Astrocyte (in vitro differentiated cells and primary cell): Measurements from ENCODE around the gene SCN10A. TPM values are rescaled to one million over a fixed set of nuclear protein-coding genes. Genes with fewer than 3 reads are reported as not detected.

ENCODE experiments used
- DNase-seq: peaks from one replicate; pipeline ENCODE4 v3.0.0-alpha.2; 2010; ENCODE audit warnings: low read depth
- FAIRE-seq: peaks from 2 replicates; lab custom pipeline; 2011; peaks lifted over from hg19 to GRCh38; lab: Jason Lieb, UNC
- H2AFZ ChIP-seq: 2 replicates; pipeline ENCODE4 v1.6.0; 2012; ENCODE audit warnings: low read depth, low read length, inconsistent platforms
- H3K27ac ChIP-seq: 2 replicates; pipeline ENCODE4 v1.5.1; 2011; ENCODE audit warnings: low read depth, low read length, inconsistent platforms
- H3K27me3 ChIP-seq: 2 replicates; pipeline ENCODE4 v1.6.0; 2011; ENCODE audit warnings: low read length, inconsistent platforms; ENCODE audit not compliant: insufficient read depth
- H3K36me3 ChIP-seq: 2 replicates; pipeline ENCODE4 v1.5.1; 2011; ENCODE audit warnings: low read length, inconsistent platforms; ENCODE audit not compliant: insufficient read depth
- H3K4me1 ChIP-seq: 2 replicates; pipeline ENCODE4 v1.5.1; 2011; ENCODE audit warnings: low read length, inconsistent platforms; ENCODE audit not compliant: insufficient read depth
- H3K4me2 ChIP-seq: 2 replicates; pipeline ENCODE4 v1.6.0; 2012; ENCODE audit warnings: low read length, inconsistent platforms
- H3K4me3 ChIP-seq: 2 replicates; pipeline ENCODE4 v1.5.1; 2011; ENCODE audit warnings: low read depth, mild to moderate bottlenecking, low read length, inconsistent platforms; ENCODE audit not compliant: insufficient read depth
- H3K79me2 ChIP-seq: 2 replicates; pipeline ENCODE4 v1.6.0; 2012; ENCODE audit warnings: mild to moderate bottlenecking, low read length, inconsistent platforms; ENCODE audit not compliant: insufficient read depth
- H3K9ac ChIP-seq: 2 replicates; pipeline ENCODE4 v1.6.0; 2012; ENCODE audit warnings: mild to moderate bottlenecking, low read length, inconsistent platforms
- H3K9me3 ChIP-seq: 2 replicates; pipeline ENCODE4 v1.5.1; 2012; ENCODE audit warnings: low read depth, mild to moderate bottlenecking, low read length, inconsistent platforms; ENCODE audit not compliant: insufficient read depth
- H4K20me1 ChIP-seq: 2 replicates; pipeline ENCODE4 v1.6.0; 2012; ENCODE audit warnings: low read length, inconsistent platforms; ENCODE audit not compliant: insufficient read depth
- H3K27ac Mint-ChIP-seq: one replicate; pipeline ENCODE4 v1.8.0; 2021; ENCODE audit warnings: mild to moderate bottlenecking, mixed read lengths; ENCODE audit not compliant: unreplicated experiment
- H3K27me3 Mint-ChIP-seq: one replicate; pipeline ENCODE4 v1.8.0; 2021; ENCODE audit warnings: low read depth, mixed read lengths; ENCODE audit not compliant: unreplicated experiment
- H3K36me3 Mint-ChIP-seq: one replicate; pipeline ENCODE4 v1.8.0; 2021; ENCODE audit warnings: low read depth, mixed read lengths; ENCODE audit not compliant: unreplicated experiment
- H3K4me1 Mint-ChIP-seq: one replicate; pipeline ENCODE4 v1.8.0; 2021; ENCODE audit warnings: low read depth, mixed read lengths; ENCODE audit not compliant: unreplicated experiment
- H3K4me3 Mint-ChIP-seq: one replicate; pipeline ENCODE4 v1.8.0; 2021; ENCODE audit warnings: mild to moderate bottlenecking, moderate library complexity, mixed read lengths; ENCODE audit not compliant: unreplicated experiment
- H3K9me3 Mint-ChIP-seq: one replicate; pipeline ENCODE4 v1.8.0; 2021; ENCODE audit warnings: mild to moderate bottlenecking, mixed read lengths; ENCODE audit not compliant: unreplicated experiment
- CTCF ChIP-seq: IDR thresholded peaks from 2 replicates; pipeline ENCODE4 v1.5.1; 2011; ENCODE audit warnings: low read depth, mild to moderate bottlenecking, inconsistent platforms, low read length, moderate library complexity; ENCODE audit not compliant: insufficient read depth
- EZH2 ChIP-seq: IDR thresholded peaks from 2 replicates; pipeline ENCODE4 v1.6.1; 2012; ENCODE audit warnings: mild to moderate bottlenecking, low read length, inconsistent platforms; ENCODE audit not compliant: insufficient read depth
- total RNA-seq: library from RNA; stranded (reverse); gene quantifications from 2 replicates; pipeline ENCODE4 v1.2.1, GENCODE V29; 2021

SCN10A gene
- total RNA-seq, 1 donor from 2014 or later: not detected

- Histone ChIP-seq H3K79me2 (no peaks in the 10 kb centered on the region), H3K36me3 (no peaks in the 10 kb centered on the region), H3K4me1 (no peaks in the 10 kb centered on the region), H3K9ac (no peak overlapping the region), H4K20me1 (no peaks in the 10 kb centered on the region), H3K27me3 (no peaks in the 10 kb centered on the region), H3K9me3 (no peaks in the 10 kb centered on the region), H3K27ac (no peak overlapping the region), H2AFZ (no peak overlapping the region), H3K4me3 (no peak overlapping the region), H3K4me2 (no peak overlapping the region)
- DNase-seq: no peak
- Mint-ChIP-seq H3K36me3 (no peaks in the 10 kb centered on the region), H3K27me3 (peaks cover 2% of the 10 kb centered on the region), H3K4me1 (no peaks in the 10 kb centered on the region), H3K9me3 (peaks cover 4% of the 10 kb centered on the region), H3K27ac (no peak overlapping the region), H3K4me3 (no peak overlapping the region)
- FAIRE-seq: no peak
- TF ChIP-seq CTCF (no peak), EZH2 (no peak)
These were observed 125.8 kb downstream of the SCN10A start for GRCh38 chr3:38690185-38690584.

DNA sequence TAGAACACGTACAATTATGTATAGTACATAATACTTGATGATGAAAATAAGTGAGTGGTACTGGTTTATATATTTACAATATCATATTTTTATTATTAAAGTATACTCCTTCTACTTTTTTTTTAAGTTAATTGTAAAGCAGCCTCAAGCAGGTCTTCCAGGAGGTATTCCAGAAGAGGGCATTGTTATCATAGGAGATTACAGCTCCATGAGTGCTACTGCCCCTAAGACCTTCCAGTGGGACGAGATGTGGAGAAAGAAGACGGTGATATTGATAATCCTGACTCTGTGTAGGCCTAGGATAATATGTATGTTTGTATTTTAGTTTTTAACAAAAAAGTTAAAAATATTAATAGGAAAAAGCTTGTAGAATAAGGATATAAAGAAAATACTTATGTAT lies 126.2 kb downstream of the SCN10A start:
- Histone ChIP-seq H3K36me3 (no peaks in the 10 kb centered on the region), H3K27ac (no peak overlapping the region), H3K79me2 (no peaks in the 10 kb centered on the region), H3K4me1 (no peaks in the 10 kb centered on the region), H3K9me3 (no peaks in the 10 kb centered on the region), H3K27me3 (no peaks in the 10 kb centered on the region), H4K20me1 (no peaks in the 10 kb centered on the region), H2AFZ (no peak overlapping the region), H3K9ac (no peak overlapping the region), H3K4me3 (no peak overlapping the region), H3K4me2 (no peak overlapping the region)
- TF ChIP-seq EZH2: no peak
- H3K4me1 Mint-ChIP-seq: no peaks in the 10 kb centered on the region
- no peak overlapping the region for H3K4me3 Mint-ChIP-seq
- H3K27me3 Mint-ChIP-seq: peaks cover 2% of the 10 kb centered on the region
- no peaks in the 10 kb centered on the region for H3K36me3 Mint-ChIP-seq
- DNase-seq: no peak
- FAIRE-seq: no peak
- H3K9me3 Mint-ChIP-seq: peaks cover 4% of the 10 kb centered on the region
- H3K27ac Mint-ChIP-seq: no peak overlapping the region

- no peak for TF ChIP-seq EZH2
- no peak for TF ChIP-seq CTCF
- H3K4me1 Mint-ChIP-seq: no peaks in the 10 kb centered on the region
These were observed 126.7 kb downstream of the SCN10A start for GRCh38 chr3:38689346-38689745.

More at GRCh38 chr3:38689346-38689745, 126.7 kb downstream of the SCN10A start:
- peaks cover 4% of the 10 kb centered on the region for H3K9me3 Mint-ChIP-seq
- H3K27me3 Mint-ChIP-seq: peaks cover 2% of the 10 kb centered on the region
- Histone ChIP-seq H3K4me2 (no peak overlapping the region), H3K27ac (no peak overlapping the region), H3K79me2 (no peaks in the 10 kb centered on the region), H3K9ac (no peak overlapping the region), H3K4me1 (no peaks in the 10 kb centered on the region), H3K4me3 (no peak overlapping the region), H3K36me3 (no peaks in the 10 kb centered on the region), H2AFZ (no peak overlapping the region), H3K9me3 (no peaks in the 10 kb centered on the region), H3K27me3 (no peaks in the 10 kb centered on the region), H4K20me1 (no peaks in the 10 kb centered on the region)
- no peak overlapping the region for H3K27ac Mint-ChIP-seq
- H3K4me3 Mint-ChIP-seq: no peak overlapping the region
- no peaks in the 10 kb centered on the region for H3K36me3 Mint-ChIP-seq
- FAIRE-seq (no peak), DNase-seq (no peak)
